Osteoblast (primary cell): ENCODE data around the gene SLC35F4. TPM values are rescaled to one million over a fixed set of nuclear protein-coding genes. Genes with fewer than 3 reads are reported as not detected.

Experiments used
- DNase-seq: peaks from one replicate; pipeline ENCODE4 v3.0.0; 2011; ENCODE audit warnings: low spot score, mixed read lengths; ENCODE audit not compliant: insufficient read length; ENCODE audit errors: missing footprints
- H2AFZ ChIP-seq: 2 replicates; pipeline ENCODE4 v1.6.0; 2011; ENCODE audit warnings: mild to moderate bottlenecking, low read length
- H3K27ac ChIP-seq: 2 replicates; pipeline ENCODE4 v1.5.1; 2011; ENCODE audit warnings: mild to moderate bottlenecking, low read depth, low read length, moderate library complexity
- H3K27me3 ChIP-seq: 2 replicates; pipeline ENCODE4 v1.6.0; 2012; ENCODE audit warnings: mild to moderate bottlenecking, control low read depth, inconsistent platforms, low read length, moderate library complexity; ENCODE audit not compliant: insufficient read depth
- H3K36me3 ChIP-seq: 2 replicates; pipeline ENCODE4 v1.5.1; 2011; ENCODE audit warnings: mild to moderate bottlenecking, low read length, control low read depth, moderate library complexity; ENCODE audit not compliant: insufficient read depth
- H3K4me1 ChIP-seq: 2 replicates; pipeline ENCODE4 v1.5.1; 2011; ENCODE audit warnings: mild to moderate bottlenecking, low read length, control low read depth, moderate library complexity; ENCODE audit not compliant: insufficient read depth
- H3K4me2 ChIP-seq: 2 replicates; pipeline ENCODE4 v1.6.0; 2011; ENCODE audit warnings: mild to moderate bottlenecking, low read length; ENCODE audit not compliant: insufficient read depth
- H3K4me3 ChIP-seq: fragments of 200-600 bp; sonication (generic); 3 replicates; pipeline ENCODE4 v1.5.1; 2012; ENCODE audit warnings: mild to moderate bottlenecking, low read length, inconsistent platforms; ENCODE audit not compliant: insufficient read depth
- H3K79me2 ChIP-seq: 2 replicates; pipeline ENCODE4 v1.6.0; 2012; ENCODE audit warnings: mild to moderate bottlenecking, low read length, control low read depth, inconsistent platforms; ENCODE audit not compliant: insufficient read depth
- H3K9me3 ChIP-seq: 2 replicates; pipeline ENCODE4 v1.5.1; 2011; ENCODE audit warnings: low read depth, low read length, control low read depth
- H4K20me1 ChIP-seq: 2 replicates; pipeline ENCODE4 v1.6.0; 2012; ENCODE audit warnings: mild to moderate bottlenecking, low read length, control low read depth; ENCODE audit not compliant: insufficient read depth
- total RNA-seq: library from RNA; depleted of rRNA; stranded (reverse); fragments of >200 nt; gene quantifications from 2 replicates; pipeline ENCODE4 v1.2.3, GENCODE V29; 2012
- TF ChIP-seq, protein P1 (sequence below): IDR thresholded peaks from 2 replicates; pipeline ENCODE4 v1.5.1; 2011; ENCODE audit warnings: mild to moderate bottlenecking, low read depth, low read length, moderate library complexity; ENCODE audit errors: extremely low read depth

The SLC35F4 gene
- total RNA-seq, 1 donor, result not detected

GRCh38 chr14:57879516-57879915 lies 13.6 kb upstream of the SLC35F4 start:
- Histone ChIP-seq H3K27me3 (no peaks in the 10 kb centered on the region), H3K4me2 (no peak overlapping the region), H2AFZ (no peak overlapping the region), H3K79me2 (no peaks in the 10 kb centered on the region), H3K4me3 (no peak overlapping the region), H3K27ac (no peak overlapping the region), H3K9me3 (no peaks in the 10 kb centered on the region), H4K20me1 (no peaks in the 10 kb centered on the region), H3K4me1 (no peaks in the 10 kb centered on the region), H3K36me3 (no peaks in the 10 kb centered on the region)
- no peak for DNase-seq
- TF ChIP-seq, protein P1, sequence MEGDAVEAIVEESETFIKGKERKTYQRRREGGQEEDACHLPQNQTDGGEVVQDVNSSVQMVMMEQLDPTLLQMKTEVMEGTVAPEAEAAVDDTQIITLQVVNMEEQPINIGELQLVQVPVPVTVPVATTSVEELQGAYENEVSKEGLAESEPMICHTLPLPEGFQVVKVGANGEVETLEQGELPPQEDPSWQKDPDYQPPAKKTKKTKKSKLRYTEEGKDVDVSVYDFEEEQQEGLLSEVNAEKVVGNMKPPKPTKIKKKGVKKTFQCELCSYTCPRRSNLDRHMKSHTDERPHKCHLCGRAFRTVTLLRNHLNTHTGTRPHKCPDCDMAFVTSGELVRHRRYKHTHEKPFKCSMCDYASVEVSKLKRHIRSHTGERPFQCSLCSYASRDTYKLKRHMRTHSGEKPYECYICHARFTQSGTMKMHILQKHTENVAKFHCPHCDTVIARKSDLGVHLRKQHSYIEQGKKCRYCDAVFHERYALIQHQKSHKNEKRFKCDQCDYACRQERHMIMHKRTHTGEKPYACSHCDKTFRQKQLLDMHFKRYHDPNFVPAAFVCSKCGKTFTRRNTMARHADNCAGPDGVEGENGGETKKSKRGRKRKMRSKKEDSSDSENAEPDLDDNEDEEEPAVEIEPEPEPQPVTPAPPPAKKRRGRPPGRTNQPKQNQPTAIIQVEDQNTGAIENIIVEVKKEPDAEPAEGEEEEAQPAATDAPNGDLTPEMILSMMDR, result no peak

GRCh38 chr14:57875985-57876384 lies 10.1 kb upstream of the SLC35F4 start:
- Histone ChIP-seq H3K4me2 (no peak overlapping the region), H3K27ac (no peak overlapping the region), H3K27me3 (peaks cover 17% of the 10 kb centered on the region), H3K4me3 (no peak overlapping the region), H2AFZ (no peak overlapping the region), H3K4me1 (no peaks in the 10 kb centered on the region), H4K20me1 (no peaks in the 10 kb centered on the region), H3K36me3 (no peaks in the 10 kb centered on the region), H3K9me3 (no peaks in the 10 kb centered on the region), H3K79me2 (no peaks in the 10 kb centered on the region)
- TF ChIP-seq, protein P1, result no peak
- DNase-seq, result no peak

GRCh38 chr14:57875296-57875695 lies 9.4 kb upstream of the SLC35F4 start:
- no peak overlapping the region for H3K4me2 ChIP-seq
- H3K79me2 ChIP-seq, result no peaks in the 10 kb centered on the region
- no peak for DNase-seq
- TF ChIP-seq, protein P1, result no peak
- no peaks in the 10 kb centered on the region for H3K9me3 ChIP-seq
- no peak overlapping the region for H3K27ac ChIP-seq
- H3K4me3 ChIP-seq, result no peak overlapping the region
- no peaks in the 10 kb centered on the region for H3K4me1 ChIP-seq
- H3K27me3 ChIP-seq, result peaks cover 17% of the 10 kb centered on the region
- no peaks in the 10 kb centered on the region for H4K20me1 ChIP-seq
- H2AFZ ChIP-seq, result no peak overlapping the region
- no peaks in the 10 kb centered on the region for H3K36me3 ChIP-seq

- Histone ChIP-seq H3K27me3 (peaks cover 33% of the 10 kb centered on the region), H3K4me1 (no peaks in the 10 kb centered on the region), H3K79me2 (no peaks in the 10 kb centered on the region), H3K9me3 (no peaks in the 10 kb centered on the region), H2AFZ (no peak overlapping the region), H3K27ac (no peak overlapping the region), H3K4me2 (no peak overlapping the region), H3K36me3 (no peaks in the 10 kb centered on the region), H3K4me3 (no peak overlapping the region), H4K20me1 (no peaks in the 10 kb centered on the region)
- TF ChIP-seq, protein P1, result peak; percentile 85
- DNase-seq, result peak; percentile 66
Measured at GRCh38 chr14:57871459-57872080, 5.7 kb upstream of the SLC35F4 start.
